Measurements from ENCODE around the gene EP400. TPM values are rescaled to one million over a fixed set of nuclear protein-coding genes. Genes with fewer than 3 reads are reported as not detected.

The EP400 gene
- total RNA-seq, 3 donors from 2014 or later: 34.9 to 47.8 (median 40.7) TPM

DNA sequence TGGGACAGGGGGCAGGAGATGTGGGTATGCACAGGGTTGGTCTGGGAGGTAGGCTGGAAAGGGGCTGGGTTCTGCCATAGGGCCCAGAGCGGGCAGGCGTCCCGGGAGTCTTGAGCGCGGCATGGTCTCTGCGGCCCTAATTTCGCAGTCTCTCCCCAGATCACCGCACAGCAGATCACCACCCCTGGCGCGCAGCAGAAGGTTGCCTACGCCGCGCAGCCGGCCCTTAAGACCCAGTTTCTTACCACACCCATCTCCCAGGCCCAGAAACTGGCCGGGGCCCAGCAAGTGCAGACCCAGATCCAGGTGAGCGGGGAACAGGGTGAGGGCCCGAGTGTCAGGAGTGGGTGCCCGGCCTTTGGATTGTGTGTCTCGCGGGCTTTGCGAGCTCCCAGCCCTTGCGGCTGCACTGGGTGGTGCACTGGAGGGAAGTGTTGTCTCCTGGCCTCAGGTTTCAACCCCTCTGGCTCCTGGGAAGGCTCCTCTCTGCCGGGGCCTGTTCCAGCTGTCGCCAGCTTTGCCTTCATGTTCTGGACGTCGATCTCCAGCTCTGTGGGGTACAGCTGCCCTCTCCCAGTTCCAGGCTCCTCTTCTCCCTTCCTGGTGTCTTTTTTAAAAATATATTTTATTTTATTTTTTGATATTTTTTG lies 119.7 kb downstream of the EP400 start:
- no peak overlapping the region for H3K4me3 ChIP-seq
- intact Hi-C loops (cut with DNase I, micrococcal nuclease): no loop called here
- TF ChIP-seq, protein P1, sequence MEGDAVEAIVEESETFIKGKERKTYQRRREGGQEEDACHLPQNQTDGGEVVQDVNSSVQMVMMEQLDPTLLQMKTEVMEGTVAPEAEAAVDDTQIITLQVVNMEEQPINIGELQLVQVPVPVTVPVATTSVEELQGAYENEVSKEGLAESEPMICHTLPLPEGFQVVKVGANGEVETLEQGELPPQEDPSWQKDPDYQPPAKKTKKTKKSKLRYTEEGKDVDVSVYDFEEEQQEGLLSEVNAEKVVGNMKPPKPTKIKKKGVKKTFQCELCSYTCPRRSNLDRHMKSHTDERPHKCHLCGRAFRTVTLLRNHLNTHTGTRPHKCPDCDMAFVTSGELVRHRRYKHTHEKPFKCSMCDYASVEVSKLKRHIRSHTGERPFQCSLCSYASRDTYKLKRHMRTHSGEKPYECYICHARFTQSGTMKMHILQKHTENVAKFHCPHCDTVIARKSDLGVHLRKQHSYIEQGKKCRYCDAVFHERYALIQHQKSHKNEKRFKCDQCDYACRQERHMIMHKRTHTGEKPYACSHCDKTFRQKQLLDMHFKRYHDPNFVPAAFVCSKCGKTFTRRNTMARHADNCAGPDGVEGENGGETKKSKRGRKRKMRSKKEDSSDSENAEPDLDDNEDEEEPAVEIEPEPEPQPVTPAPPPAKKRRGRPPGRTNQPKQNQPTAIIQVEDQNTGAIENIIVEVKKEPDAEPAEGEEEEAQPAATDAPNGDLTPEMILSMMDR (IDR thresholded peaks at IDR 0.05): no peak
- no peaks in the 10 kb centered on the region for H3K9me3 ChIP-seq
- ATAC-seq (no peak), DNase-seq (no peak)
- no peaks in the 10 kb centered on the region for H3K4me1 ChIP-seq (ENCODE audit: low read depth)
- no peaks in the 10 kb centered on the region for H3K36me3 ChIP-seq (ENCODE audit: low read depth)

DNA sequence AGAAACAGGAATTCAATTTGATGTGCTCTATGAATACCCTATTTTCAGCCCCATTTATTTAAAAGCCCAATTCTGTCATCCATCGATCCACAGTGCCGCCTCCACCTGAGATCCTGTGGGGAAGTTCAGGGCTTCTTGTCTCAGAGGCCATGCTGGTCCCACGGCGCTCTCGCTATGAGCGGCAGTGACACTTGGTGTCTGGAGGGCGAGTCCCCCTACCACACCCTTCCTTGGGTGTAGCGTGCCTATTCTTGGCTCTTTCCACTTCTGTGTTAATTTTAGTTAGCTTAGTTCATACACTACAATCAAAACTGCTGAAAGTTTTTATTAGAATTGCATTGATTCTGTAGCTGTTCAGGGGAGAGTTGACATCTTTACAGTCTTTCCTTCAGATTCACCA lies 120.6 kb downstream of the EP400 start:
- intact Hi-C loops (cut with DNase I, micrococcal nuclease): no loop called here
- TF ChIP-seq, protein P1 (IDR thresholded peaks at IDR 0.05): no peak

DNA sequence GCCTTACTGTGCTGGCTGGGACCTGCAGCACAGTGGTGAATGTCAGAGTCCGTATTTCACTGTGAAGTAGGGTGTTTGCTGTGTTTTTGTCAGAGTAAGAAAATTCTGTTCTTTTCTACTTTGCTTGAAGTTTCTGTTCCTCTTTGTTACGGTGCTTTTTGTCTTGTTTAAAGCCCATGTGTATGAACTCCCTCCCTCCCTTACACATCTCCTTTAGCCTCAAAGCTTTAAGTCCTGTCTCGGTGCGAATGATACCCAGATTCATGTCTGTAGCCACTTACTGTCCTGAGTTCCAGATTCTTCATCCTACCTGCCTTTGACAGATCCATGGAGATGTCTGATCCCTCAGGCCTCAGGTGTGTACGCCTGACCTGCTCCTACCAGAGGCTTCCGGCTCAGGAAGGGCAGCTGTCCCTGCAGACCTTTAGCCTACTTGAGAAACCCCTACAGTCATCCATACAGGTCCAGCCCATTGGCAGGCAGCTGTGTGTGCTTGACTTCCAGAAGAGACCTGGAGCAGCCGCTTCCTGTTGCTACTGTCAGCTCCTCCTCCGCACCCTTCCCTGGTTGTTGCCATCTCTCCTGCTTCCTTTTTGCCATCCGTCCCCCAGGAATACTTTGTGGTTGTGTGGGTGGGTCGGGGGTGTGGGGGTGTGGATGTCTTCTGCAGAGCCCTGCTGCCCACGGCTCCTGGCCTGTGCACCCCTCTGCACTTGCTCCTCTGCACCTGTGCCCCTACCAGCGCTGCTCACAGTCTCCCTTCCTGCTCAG lies 121.5 kb downstream of the EP400 start:
- no peaks in the 10 kb centered on the region for H3K9me3 ChIP-seq
- no peak for DNase-seq
- H3K36me3 ChIP-seq (ENCODE audit: low read depth): no peaks in the 10 kb centered on the region
- ATAC-seq: peak; percentile 56
- TF ChIP-seq, protein P1 (IDR thresholded peaks at IDR 0.05): no peak
- H3K4me3 ChIP-seq: no peak overlapping the region
- intact Hi-C loops (cut with DNase I, micrococcal nuclease): no loop called here
- no peaks in the 10 kb centered on the region for H3K4me1 ChIP-seq (ENCODE audit: low read depth)

More for the DNA sequence above, 120.6 kb downstream of the EP400 start:
- H3K4me1 ChIP-seq (ENCODE audit: low read depth): no peaks in the 10 kb centered on the region
- ATAC-seq (no peak), DNase-seq (no peak)
- no peak overlapping the region for H3K4me3 ChIP-seq
- H3K36me3 ChIP-seq (ENCODE audit: low read depth): no peaks in the 10 kb centered on the region
- H3K9me3 ChIP-seq: no peaks in the 10 kb centered on the region

DNA sequence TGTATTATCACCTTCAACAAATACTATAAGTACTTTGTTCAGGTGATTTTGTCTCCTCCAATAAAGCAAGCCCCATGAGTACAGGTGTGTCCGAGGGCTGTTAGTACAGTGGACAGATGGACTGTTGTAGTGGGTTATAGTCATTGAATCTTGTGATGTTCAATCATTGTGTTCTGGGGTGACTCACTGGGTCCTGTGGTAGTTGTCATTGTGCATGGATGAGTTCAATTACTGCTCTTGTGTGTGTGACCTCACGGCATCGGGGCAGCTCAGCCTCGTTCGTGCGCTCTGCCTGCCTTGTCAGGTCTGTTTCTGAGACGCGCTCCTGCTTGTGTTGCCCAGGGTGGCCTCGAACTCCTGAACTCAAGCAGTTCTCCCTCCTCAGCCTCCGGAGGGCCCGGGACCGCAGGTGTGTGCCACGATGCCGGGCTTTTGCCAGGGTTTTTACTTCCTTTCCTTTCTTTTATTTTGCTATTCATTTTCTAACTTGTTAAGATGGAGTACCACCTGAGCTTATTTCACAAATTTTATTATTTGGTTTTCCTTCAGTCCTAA lies 122.2 kb downstream of the EP400 start:
- Histone ChIP-seq H3K9me3 (no peaks in the 10 kb centered on the region), H3K36me3 (ENCODE audit: low read depth) (no peaks in the 10 kb centered on the region), H3K4me1 (ENCODE audit: low read depth) (no peaks in the 10 kb centered on the region), H3K4me3 (no peak overlapping the region)
- intact Hi-C loops (cut with DNase I, micrococcal nuclease): no loop called here
- TF ChIP-seq, protein P1 (IDR thresholded peaks at IDR 0.05): no peak
- ATAC-seq (no peak), DNase-seq (no peak)

DNA sequence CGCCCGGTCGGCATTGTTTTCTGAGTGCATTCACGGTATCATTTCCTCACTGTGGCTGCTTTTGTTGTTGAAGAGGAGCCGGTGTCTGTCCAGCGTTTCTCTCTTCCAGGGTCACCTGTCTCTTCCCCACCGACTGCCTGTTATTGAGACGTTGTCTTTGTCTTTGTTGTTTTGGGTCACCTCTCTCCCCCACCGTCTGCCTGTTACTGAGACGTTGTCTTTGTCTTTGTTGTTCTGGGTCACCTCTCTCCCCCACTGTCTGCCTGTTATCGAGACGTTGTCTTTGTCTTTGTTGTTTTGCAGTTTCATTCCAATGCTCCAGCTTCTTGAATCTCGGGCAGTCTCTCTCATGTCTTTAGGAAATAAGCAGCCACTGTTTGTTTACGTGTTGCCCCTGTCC lies 124.5 kb downstream of the EP400 start:
- H3K36me3 ChIP-seq (ENCODE audit: low read depth): no peaks in the 10 kb centered on the region
- intact Hi-C loops (cut with DNase I, micrococcal nuclease): no loop called here
- TF ChIP-seq, protein P1 (IDR thresholded peaks at IDR 0.05): no peak

More for the DNA sequence above, 124.5 kb downstream of the EP400 start:
- H3K4me3 ChIP-seq: no peak overlapping the region
- H3K9me3 ChIP-seq: no peaks in the 10 kb centered on the region
- H3K4me1 ChIP-seq (ENCODE audit: low read depth): no peaks in the 10 kb centered on the region
- ATAC-seq: no peak
- DNase-seq: no peak
